ENCODE data around the gene MEN1.
A peak's percentile ranks its signal among the peaks of the same experiment; 100 is the strongest.

MEN1 gene

GRCh38 chr11:64786308-64786707 lies 24.0 kb downstream of the MEN1 start:
- POLR2A ChIA-PET = no interaction called here
- TF ChIP-seq ZNF623 (tag by site-specific recombination; IDR thresholded peaks at IDR 0.05) (no peak), REPIN1 (tag by site-specific recombination; IDR thresholded peaks at IDR 0.05; ENCODE audit: low read depth) (no peak), ZNF354C (tag by site-specific recombination; IDR thresholded peaks at IDR 0.05; ENCODE audit: borderline replicate concordance, low read depth) (no peak), ZNF449 (tag by site-specific recombination; IDR thresholded peaks at IDR 0.05) (no peak), GLI2 (tag by site-specific recombination; IDR thresholded peaks at IDR 0.05; ENCODE audit: borderline replicate concordance, low read depth) (no peak), ZNF530 (tag by site-specific recombination; IDR thresholded peaks at IDR 0.05; ENCODE audit: low read depth) (no peak), ZNF132 (tag by site-specific recombination; IDR thresholded peaks at IDR 0.05; ENCODE audit: borderline replicate concordance) (no peak), ZNF157 (tag by site-specific recombination; IDR thresholded peaks at IDR 0.05) (no peak), INSM2 (tag by site-specific recombination; IDR thresholded peaks at IDR 0.05) (no peak), HOXD13 (CRISPR knock-in tag; IDR thresholded peaks at IDR 0.05; ENCODE audit: borderline replicate concordance) (no peak)
- Histone ChIP-seq H3K36me3 (ENCODE audit: control insufficient read depth in 2 of 2, insufficient read depth in 1 of 2, low read length in 2 of 2) (peaks cover 0 to 13% of the 10 kb centered on the region in 2 experiments; a peak in 1 of 3 replicates), H3K27ac (ENCODE audit: extremely low read depth, low read depth, low read length) (no peak overlapping the region), H3K4me1 (ENCODE audit: control insufficient read depth, insufficient read depth, low read length) (no peaks in the 10 kb centered on the region), H3K4me3 (ENCODE audit: low read depth, low read length) (no peak overlapping the region), H3K9me3 (ENCODE audit: control insufficient read depth, insufficient read depth, low read depth, low read length) (no peaks in the 10 kb centered on the region)
- CTCF ChIA-PET = interaction anchor here (0.6 to 2.0 kb wide), 7 partner anchors 11 to 406 kb away, joined by 3 to 8 read pairs (median 4); partner anchors contain the start of gene PPP2R5B

- Histone ChIP-seq H3K27ac (ENCODE audit: extremely low read depth, low read depth, low read length) (no peak overlapping the region), H3K4me1 (ENCODE audit: control insufficient read depth, insufficient read depth, low read length) (no peaks in the 10 kb centered on the region), H3K9me3 (ENCODE audit: control insufficient read depth, insufficient read depth, low read depth, low read length) (no peaks in the 10 kb centered on the region), H3K36me3 (ENCODE audit: control insufficient read depth in 2 of 2, insufficient read depth in 1 of 2, low read length in 2 of 2) (peaks cover 0 to 11% of the 10 kb centered on the region in 2 experiments; a peak in 1 of 3 replicates), H3K4me3 (ENCODE audit: low read depth, low read length) (no peak overlapping the region)
- POLR2A ChIA-PET = interaction anchor here (0.6 kb wide), 1 partner anchor 13 kb away, joined by 7 read pairs; no protein-coding TSS in a partner anchor
- no peak for TF ChIP-seq ZNF433 (tag by site-specific recombination; IDR thresholded peaks at IDR 0.05; ENCODE audit: low read depth)
- TF ChIP-seq SCRT2 (tag by site-specific recombination; IDR thresholded peaks at IDR 0.05) = peak; percentile 73
- peak; percentile 77; the same call in 1 of the 2 replicates for TF ChIP-seq ZNF146 (tag by site-specific recombination; IDR thresholded peaks at IDR 0.05)
- no peak for TF ChIP-seq ZNF174 (tag by site-specific recombination; IDR thresholded peaks at IDR 0.05)
- CTCF ChIA-PET = interaction anchor here (0.6 to 2.0 kb wide), 8 partner anchors 9 to 295 kb away, joined by 3 to 8 read pairs (median 3); no protein-coding TSS in a partner anchor
Measured at GRCh38 chr11:64784813-64785581, 25.4 kb downstream of the MEN1 start.

GRCh38 chr11:64778473-64779298 lies 31.7 kb downstream of the MEN1 start, which contains the start of gene SF1:
Gene SF1 (minus strand): TSS chr11:64778542. CDS start chr11:64778392, 150 bp downstream.
- CTCF ChIA-PET = interaction anchor here (0.6 to 1.3 kb wide), 6 partner anchors 10 to 332 kb away, joined by 3 to 9 read pairs (median 3); no protein-coding TSS in a partner anchor
- H3K36me3 ChIP-seq (ENCODE audit: control insufficient read depth in 2 of 2, insufficient read depth in 1 of 2, low read length in 2 of 2) = peaks cover 25 to 43% of the 10 kb centered on the region in 2 experiments
- H3K4me1 ChIP-seq (ENCODE audit: control insufficient read depth, insufficient read depth, low read length) = no peaks in the 10 kb centered on the region
- H3K4me3 ChIP-seq (ENCODE audit: low read depth, low read length) = peak within 1 kb of the TSS; percentile 96
- H3K27ac ChIP-seq (ENCODE audit: extremely low read depth, low read depth, low read length) = peak within 1 kb of the TSS; percentile 97
- POLR2A ChIA-PET = interaction anchor here (0.6 to 1.9 kb wide), 49 partner anchors 9 to 644 kb away, joined by 3 to 42 read pairs (median 4); partner anchors contain the start of genes CAPN1, CDC42BPG, EHD1 and FAU
- no peaks in the 10 kb centered on the region for H3K9me3 ChIP-seq (ENCODE audit: control insufficient read depth, insufficient read depth, low read depth, low read length)
- TF ChIP-seq YY2 (tag by site-specific recombination; IDR thresholded peaks at IDR 0.05) (peak; percentile 60; the same call in 1 of the 2 replicates), ZNF629 (tag by site-specific recombination; IDR thresholded peaks at IDR 0.05) (peak; percentile 91), ZFHX2 (tag by site-specific recombination; conservative IDR thresholded peaks at IDR 0.05) (peak; percentile 67), ZBTB21 (tag by site-specific recombination; IDR thresholded peaks at IDR 0.05) (peak; percentile 49), ZNF10 (tag by site-specific recombination; IDR thresholded peaks at IDR 0.05) (0 out of 2 replicates have a peak, but pooled peaks have one; percentile 19), ZNF202 (tag by site-specific recombination; IDR thresholded peaks at IDR 0.05; ENCODE audit: borderline replicate concordance) (no peak), HOXC10 (CRISPR knock-in tag; IDR thresholded peaks at IDR 0.05) (peak; percentile 95; the same call in 1 of the 2 replicates), ZNF398 (tag by site-specific recombination; IDR thresholded peaks at IDR 0.05) (no peak), ZNF404 (tag by site-specific recombination; IDR thresholded peaks at IDR 0.05) (no peak), ZBTB48 (tag by site-specific recombination; IDR thresholded peaks at IDR 0.05) (0 out of 2 replicates have a peak, but pooled peaks have one; percentile 34), ZNF677 (tag by site-specific recombination; IDR thresholded peaks at IDR 0.05) (0 out of 2 replicates have a peak, but pooled peaks have one; percentile 20)

Data from HEK293 (cell line).